Measurements from ENCODE around the gene GPRIN1. TPM values are rescaled to one million over a fixed set of nuclear protein-coding genes. Genes with fewer than 3 reads are reported as not detected.
A peak's percentile ranks its signal among the peaks of the same experiment; 100 is the strongest.
"Not testable (repeated sequence)": the region's sequence is repeated elsewhere in the genome, so short reads cannot be mapped to it uniquely, and the experiment has no call there.

Gene GPRIN1
- total RNA-seq, 1 experiment from 2014 or later: 12.3 TPM

DNA sequence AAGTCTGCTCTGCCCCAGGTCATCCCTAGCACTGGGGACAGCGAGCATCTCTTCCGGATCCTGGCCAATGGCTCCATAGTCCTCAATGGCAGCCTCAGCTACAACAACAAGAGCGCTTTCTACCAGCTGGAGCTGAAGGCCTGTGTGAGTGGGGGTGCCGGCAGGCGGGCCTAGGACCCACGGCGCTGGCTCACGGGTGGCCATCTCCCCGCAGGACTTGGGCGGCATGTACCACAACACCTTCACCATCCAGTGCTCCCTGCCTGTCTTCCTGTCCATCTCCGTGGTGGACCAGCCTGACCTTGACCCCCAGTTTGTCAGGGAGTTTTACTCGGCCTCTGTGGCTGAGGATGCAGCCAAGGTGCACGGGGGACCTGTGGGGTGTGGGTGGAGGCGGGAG lies 34.9 kb downstream of the GPRIN1 start:
- no peak for DNase-seq (ENCODE audit: low read depth)

DNA sequence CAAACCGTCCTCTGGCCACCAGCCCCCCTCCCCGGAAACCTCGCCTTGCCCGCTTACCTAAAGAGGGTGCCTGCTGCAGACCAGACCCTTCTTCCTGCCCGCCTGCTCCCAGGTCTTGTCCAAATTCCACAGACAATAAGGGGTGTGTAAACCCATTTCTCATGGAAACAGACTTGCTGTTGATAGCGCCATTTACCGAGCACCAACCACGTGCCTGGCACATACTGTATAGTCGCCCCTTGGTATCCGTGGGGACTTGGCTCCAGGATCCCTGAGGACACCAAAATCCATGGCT lies 35.7 kb downstream of the GPRIN1 start:
- DNase-seq (ENCODE audit: low read depth): no peak

DNA sequence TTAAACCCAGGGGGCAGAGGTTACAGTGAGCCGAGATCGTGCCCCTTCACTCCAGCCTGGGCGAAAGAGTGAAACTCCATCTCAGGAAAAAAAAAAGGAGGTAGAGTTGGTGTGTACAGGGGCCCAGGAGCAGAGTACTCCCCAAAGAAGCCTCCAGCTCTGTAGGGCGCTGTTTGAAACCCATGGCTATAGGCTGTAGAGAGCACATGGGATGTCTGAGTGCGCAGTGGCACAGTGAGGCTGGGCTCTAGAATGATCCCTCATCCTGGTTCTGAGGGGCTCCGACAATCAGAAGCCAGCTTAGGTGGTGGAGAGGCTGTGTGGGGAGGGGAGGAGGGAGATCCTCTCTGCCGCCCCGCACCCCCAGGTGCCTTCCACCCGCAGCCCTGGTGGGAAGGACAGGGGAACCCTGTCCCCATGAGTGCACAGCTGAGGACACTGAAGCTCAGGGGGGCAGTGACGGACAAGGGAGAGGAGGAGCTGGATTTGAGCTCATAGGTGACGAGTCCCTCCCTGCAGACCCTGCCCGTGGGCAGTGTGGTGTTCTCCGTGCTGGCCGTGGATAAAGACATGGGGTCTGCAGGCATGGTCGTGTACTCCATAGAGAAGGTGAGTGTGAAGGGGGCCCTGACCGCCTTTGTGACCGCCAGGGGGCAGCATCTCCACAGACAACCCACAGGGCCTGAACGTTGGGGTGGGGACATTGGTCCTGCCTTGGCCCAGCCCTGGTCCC lies 36.2 kb downstream of the GPRIN1 start:
- peak; percentile 74 for DNase-seq (ENCODE audit: low read depth)

GRCh38 chr5:176570044-176570443 lies 39.9 kb downstream of the GPRIN1 start:
- no peak for DNase-seq (ENCODE audit: low read depth)

DNA sequence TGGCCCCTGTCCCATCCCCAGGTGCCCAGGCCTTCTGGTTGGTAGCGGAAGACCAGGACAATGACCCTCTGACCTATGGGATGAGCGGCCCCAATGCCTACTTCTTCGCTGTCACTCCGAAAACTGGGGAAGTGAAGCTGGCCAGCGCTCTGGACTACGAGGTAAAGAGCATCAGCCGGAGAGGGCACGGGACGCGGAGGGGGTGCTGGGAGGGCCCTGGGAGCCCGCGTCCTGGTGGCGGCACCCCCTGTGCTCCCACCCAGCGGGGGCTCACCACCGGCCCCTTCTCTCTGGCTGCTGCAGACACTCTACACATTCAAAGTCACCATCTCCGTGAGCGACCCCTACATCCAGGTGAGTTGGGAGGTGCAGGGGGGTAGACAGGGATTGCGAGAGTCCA lies 41.3 kb downstream of the GPRIN1 start:
- no peak for DNase-seq (ENCODE audit: low read depth)

DNA sequence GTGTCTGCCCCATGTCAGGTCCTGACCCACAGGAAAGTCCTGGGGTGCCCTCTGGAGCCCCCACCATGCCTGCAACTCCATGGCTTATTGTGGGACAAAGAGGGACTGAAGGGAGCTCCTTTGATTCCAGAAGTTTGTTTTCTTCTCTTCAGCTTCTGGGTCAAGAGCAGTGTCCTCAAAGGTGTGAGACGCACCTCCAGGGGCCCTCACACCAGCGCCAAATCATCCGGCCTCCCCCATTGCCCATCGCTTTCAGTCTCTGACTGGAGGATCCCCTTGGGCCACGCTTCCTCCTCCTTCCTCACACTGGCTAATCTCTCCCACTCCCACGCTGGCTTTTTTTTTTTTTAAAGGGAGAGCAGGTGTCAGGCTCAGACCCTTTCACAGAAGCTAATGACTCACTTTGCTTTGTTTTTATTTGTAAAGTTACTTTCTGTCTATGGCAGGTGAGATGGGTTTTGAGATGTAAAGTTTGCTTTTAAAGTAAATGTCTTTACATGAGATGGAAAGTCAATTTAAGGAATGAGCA lies 44.1 kb downstream of the GPRIN1 start:
- DNase-seq (ENCODE audit: low read depth): no peak

DNA sequence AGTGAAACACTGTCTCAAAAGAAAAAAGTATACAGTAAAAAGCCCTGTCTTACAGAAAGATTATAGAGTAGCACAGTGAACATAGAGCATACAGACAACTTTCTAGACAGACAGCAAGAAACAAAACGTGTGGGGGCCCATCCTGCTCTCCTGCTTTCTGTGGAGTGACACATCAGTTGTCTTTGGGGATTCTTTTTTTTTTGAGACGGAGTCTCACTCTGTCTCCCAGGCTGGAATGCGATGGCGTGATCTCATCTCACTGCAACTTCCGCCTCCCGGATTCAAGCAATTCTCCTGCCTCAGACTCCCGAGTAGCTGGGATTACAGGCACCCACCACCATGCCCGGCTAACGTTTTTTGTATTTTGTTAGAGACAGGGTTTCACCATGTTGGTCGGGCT lies 46.0 kb downstream of the GPRIN1 start:
- DNase-seq (ENCODE audit: low read depth): peak; percentile 67

- no peak for DNase-seq (ENCODE audit: low read depth)
Observed at GRCh38 chr5:176562189-176562588, 47.8 kb downstream of the GPRIN1 start.

DNA sequence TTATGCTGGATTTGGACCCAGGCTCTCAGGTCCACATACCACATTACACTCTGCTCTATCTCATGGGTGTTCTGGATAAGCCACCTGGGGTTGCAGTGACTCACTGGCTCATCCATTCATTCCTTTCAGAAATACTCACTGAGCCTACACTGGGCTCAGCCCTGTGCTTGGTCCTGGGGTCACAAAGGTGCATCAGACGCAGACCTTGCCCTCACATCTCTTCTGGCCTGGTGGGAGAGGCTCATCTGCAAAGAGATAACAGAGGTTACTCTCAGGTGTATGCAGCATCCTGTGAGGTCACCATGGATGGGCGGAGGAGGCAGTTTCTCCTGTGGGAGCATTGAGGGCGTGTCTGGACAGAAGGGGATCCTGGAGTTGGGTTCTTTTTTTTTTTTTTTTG lies 48.7 kb downstream of the GPRIN1 start:
- no peak for DNase-seq (ENCODE audit: low read depth)

DNA sequence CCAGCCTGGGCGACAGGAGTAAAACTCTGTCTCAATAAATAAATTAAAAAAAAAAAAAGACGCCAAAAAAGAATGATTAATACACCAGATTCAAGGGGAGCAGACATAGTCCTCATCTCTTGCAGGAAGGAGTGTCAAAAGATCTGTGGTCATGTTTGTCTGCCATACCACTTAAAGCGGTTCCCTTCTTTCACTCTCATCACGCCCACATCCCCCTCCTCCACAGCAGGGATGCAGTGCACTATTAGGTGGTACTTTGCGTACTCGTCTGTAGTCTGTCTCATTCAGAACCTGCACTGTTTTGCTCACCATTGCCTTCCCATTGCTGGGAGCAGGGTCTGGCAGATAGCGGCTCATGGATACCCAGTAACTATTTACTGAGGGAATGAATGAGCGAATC lies 49.6 kb downstream of the GPRIN1 start:
- no peak for DNase-seq (ENCODE audit: low read depth)

DNA sequence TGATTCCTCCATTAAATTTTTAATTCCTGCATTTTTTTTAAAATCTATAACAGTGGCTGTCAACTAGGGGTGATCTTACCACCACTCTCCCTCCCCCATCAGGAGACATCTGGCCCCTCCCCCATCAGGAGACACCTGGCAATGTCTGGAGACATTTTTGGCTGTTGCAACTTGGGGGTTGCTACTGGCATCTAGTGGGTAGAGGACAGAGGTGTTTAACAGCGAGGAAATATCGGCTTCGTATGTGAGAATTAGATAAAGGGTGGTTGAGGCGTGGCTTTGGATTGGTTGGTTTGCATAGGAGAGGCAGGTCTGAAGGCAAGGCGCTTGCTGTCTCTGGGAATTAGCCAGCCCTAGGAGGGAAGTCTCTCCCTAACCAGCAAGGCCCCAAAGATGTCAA lies 50.3 kb downstream of the GPRIN1 start:
- no peak for DNase-seq (ENCODE audit: low read depth)

DNA sequence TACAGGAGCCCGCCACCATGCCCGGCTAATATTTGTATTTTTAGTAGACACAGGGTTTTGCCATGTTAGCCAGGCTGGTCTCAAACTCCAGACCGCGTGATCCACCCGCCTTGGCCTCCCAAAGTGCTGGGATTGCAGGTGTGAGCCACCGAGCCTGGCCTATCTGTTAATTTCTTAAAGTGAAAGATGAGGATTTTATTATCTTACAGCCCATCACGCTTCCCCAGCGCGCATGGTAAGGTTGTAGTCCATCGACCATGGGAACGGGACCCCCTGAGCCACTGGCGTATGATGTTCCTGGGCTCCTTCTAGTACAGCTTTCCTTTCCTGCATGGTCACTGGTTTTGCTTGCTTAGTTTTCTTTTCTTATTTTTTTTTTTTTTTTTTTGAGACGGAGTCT lies 52.1 kb downstream of the GPRIN1 start:
- no peak for DNase-seq (ENCODE audit: low read depth)

GRCh38 chr5:176553260-176554085 lies 56.5 kb downstream of the GPRIN1 start:
- no peak for DNase-seq (ENCODE audit: low read depth)

DNA sequence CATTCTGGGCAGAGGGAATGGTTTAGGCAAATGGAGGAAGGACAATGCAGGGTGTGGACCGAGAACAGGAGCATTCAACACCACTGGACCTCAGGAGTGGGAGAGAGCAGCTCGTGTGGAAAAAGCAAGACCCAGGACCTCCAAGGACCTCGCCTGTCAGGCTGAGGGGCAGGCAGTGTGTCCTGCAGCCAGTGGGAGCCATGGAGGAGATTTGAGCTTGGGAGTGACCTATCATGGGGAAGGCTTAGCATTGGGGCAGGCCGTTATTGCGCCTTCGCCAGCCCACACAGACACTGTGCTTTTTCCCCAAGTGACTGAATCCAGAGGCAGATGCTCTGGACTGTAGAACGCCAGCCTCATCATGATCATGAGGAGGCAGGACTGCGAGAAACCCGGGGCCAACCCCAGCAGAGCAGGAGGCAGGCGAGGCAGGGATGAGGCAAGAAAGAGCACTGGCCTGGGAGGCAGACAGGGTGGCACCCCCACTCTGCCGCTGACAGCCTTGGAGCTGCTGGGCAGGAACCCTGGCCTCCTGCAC lies 57.6 kb downstream of the GPRIN1 start:
- no peak for DNase-seq (ENCODE audit: low read depth)

DNA sequence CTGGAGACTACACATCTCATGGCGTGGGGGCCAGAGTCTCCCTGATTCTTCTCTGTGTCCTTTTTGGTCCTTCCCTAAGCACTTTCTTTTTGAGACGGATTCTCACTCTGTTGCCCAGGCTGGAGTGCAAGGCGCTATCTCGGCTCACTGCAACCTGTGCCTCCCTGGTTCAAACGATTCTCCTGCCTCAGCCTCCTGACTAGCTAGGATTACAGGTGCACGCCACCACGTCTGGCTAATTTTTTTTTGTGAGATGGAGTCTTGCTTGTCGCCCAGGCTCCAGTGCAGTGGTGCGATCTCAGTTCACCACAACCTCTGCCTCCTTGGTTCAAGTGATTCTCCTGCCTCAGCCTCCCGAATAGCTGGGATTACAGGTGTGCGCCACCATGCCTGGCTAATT lies 59.0 kb downstream of the GPRIN1 start:
- DNase-seq (ENCODE audit: low read depth): not testable (repeated sequence)

- no peak for DNase-seq (ENCODE audit: low read depth)
Observed at GRCh38 chr5:176550275-176550831, 59.6 kb downstream of the GPRIN1 start.

DNA sequence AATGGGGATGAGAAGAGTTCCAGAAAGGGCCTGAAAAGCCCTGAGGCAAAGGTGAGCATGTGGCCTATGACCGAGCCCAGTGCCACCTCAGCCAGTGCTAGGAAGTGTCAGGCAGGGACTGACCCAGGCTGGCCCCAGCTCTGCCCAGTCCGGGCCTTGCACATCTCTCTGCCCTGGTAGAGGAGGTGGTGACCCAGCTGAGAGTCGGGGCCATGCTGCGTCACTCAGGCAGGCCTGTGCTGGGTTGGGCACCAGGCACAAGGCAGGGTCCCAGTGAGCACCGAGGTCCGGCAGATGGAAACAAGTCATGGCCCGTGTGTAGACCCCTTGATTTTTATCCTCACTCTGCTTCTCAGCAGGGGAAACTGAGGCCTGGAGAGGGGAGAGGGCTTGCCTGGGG lies 60.1 kb downstream of the GPRIN1 start:
- DNase-seq (ENCODE audit: low read depth): no peak

DNA sequence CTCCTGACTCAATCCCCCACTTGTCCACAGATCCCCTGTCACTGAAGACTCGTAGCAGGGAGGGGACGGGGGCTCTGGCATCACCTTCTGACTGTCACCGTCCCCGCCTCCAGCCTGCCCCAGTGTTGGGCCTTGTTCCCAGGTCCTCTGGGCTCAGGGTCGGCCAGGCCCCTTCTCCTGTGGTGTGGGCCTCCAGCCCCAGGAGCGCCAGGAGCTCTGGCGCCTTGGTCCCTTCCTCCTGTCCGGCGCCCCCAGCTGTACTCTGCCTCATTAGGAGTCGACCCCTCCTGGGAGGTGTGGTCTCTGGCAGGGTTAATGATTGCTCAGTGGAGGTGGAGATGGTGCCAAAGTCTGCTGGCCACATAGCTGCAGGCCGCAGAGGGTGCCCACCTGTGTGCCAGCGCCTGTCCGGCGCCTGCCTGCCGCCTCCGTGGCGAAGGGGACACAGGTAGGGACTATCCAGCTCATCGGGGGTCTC lies 61.0 kb downstream of the GPRIN1 start, which contains the start of gene CDHR2:
CDHR2 (plus strand) TSS at position 376 of the 478 bp plus-strand sequence. CDS start 16,011 bp downstream, outside the sequence.
- DNase-seq (ENCODE audit: low read depth): no peak

GRCh38 chr5:176547802-176548201 lies 62.2 kb downstream of the GPRIN1 start:
- DNase-seq (ENCODE audit: low read depth): peak; percentile 44
